ENCODE measurements around the gene CHPT1.

- TF ChIP-seq CTCF (IDR thresholded peaks at IDR 0.05; ENCODE audit: low read depth, low read length) (no peak), POLR2A (IDR thresholded peaks at IDR 0.05; ENCODE audit: extremely low read depth, insufficient read length) (no peak)
Observed at GRCh38 chr12:101653503-101653902, 43.9 kb upstream of the CHPT1 start.

All from NB4 (cell line).